GM18505 (cell line): ENCODE results near the gene KRTAP4-4.

Experiments
- ATAC-seq: cut with Tn5 transposase; IDR thresholded peaks from one replicate; pipeline ENCODE4 v1.9.1; 2021; ENCODE audit not compliant: unreplicated experiment
- POLR2A ChIP-seq: IDR thresholded peaks from 4 replicates; pipeline ENCODE4 v1.6.1; 2011; ENCODE audit warnings: borderline replicate concordance; ENCODE audit not compliant: insufficient read depth, insufficient read length; ENCODE audit errors: extremely low read depth

The KRTAP4-4 gene

DNA sequence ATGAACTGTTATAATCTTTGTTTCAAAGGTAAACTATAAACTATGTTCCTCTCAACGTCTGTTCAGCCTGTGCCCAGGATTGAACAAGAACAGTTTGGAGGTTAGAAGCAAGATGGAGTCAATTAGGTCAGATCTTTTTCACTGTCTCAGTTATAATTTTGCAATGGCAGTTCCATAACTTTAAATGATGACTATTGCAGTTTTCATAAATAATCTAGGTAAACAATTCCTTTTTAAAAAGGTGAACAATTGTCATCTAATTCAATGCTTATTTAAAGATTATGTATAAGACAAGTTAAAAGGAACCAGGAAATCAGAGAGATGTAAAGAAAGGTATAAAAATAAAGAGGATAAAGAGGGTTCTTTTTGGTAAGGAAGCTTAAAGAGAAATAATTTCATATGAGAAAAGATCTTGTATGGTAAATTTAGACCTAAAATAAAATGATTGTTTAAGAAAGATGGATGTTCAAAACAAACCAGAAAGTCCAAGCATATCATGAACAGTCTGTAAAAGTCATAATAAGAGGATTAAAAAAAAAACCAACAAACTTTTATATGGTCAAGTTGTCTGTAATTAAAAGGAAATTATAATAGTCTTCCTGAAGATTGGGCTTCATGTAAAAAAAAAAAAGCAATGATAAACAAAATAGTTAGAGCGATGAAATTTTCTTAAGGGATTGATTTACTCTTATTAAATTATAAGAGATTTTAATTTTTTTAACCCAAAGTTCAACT, 49.2 kb downstream of the KRTAP4-4 start:
- no peak for TF ChIP-seq POLR2A
- ATAC-seq: no peak
